WTC11 (cell line): ENCODE data around the gene NHS. TPM values are rescaled to one million over a fixed set of nuclear protein-coding genes. Genes with fewer than 3 reads are reported as not detected.

Experiments used
- ATAC-seq: fragments of 200-7000 bp; cut with Tn5 transposase; 2 replicates; pipeline ENCODE4 v1.10.0; 2021; ENCODE audit warnings: mild to moderate bottlenecking, moderate library complexity
- CTCF ChIA-PET: fragments of 300-600 bp; sonication (Branson Sonifier 250); formaldehyde crosslinking; loops from one replicate; lab custom pipeline; 2021; ENCODE audit warnings: antibody characterized with exemption; lab: Charles Lee
- POLR2A ChIA-PET: fragments of 350-600 bp; sonication (Branson Sonifier 250); formaldehyde crosslinking; loops from one replicate; lab custom pipeline; 2021; ENCODE audit warnings: antibody characterized with exemption; lab: Charles Lee
- DNase-seq: peaks from one replicate; pipeline ENCODE4 v3.0.0; 2021; ENCODE audit warnings: low spot score
- H3K27ac Mint-ChIP-seq: 2 replicates; pipeline ENCODE4 v1.8.0; 2021; ENCODE audit warnings: mixed read lengths
- H3K27me3 Mint-ChIP-seq: 2 replicates; pipeline ENCODE4 v1.8.0; 2021; ENCODE audit warnings: low read depth, mild to moderate bottlenecking, moderate library complexity, mixed read lengths
- H3K36me3 Mint-ChIP-seq: 2 replicates; pipeline ENCODE4 v1.8.0; 2021; ENCODE audit warnings: mixed read lengths
- H3K4me1 Mint-ChIP-seq: 2 replicates; pipeline ENCODE4 v1.8.0; 2022; ENCODE audit warnings: mixed read lengths
- H3K4me3 Mint-ChIP-seq: 2 replicates; pipeline ENCODE4 v1.8.0; 2021; ENCODE audit warnings: mild to moderate bottlenecking, moderate library complexity, mixed read lengths
- H3K9me3 Mint-ChIP-seq: 2 replicates; pipeline ENCODE4 v1.8.0; 2021; ENCODE audit warnings: mixed read lengths
- ELF4 ChIP-seq: sonication (generic); formaldehyde crosslinking; IDR thresholded peaks from 2 replicates; pipeline ENCODE4 v1.8.1; 2022; ENCODE audit warnings: low read depth, mild to moderate bottlenecking, moderate library complexity, missing genetic modification reagents
- IRF2 ChIP-seq: sonication (generic); formaldehyde crosslinking; IDR thresholded peaks from 2 replicates; pipeline ENCODE4 v1.8.0; 2022; ENCODE audit warnings: low read depth, missing genetic modification reagents, borderline replicate concordance
- NFYB ChIP-seq: sonication (generic); formaldehyde crosslinking; conservative IDR thresholded peaks from 2 replicates; pipeline ENCODE4 v1.8.0; 2022; ENCODE audit warnings: low read depth, missing genetic modification reagents
- NR1H2 ChIP-seq: sonication (generic); formaldehyde crosslinking; IDR thresholded peaks from 2 replicates; pipeline ENCODE4 v1.9.0; 2021; ENCODE audit warnings: mild to moderate bottlenecking, moderate library complexity, missing genetic modification reagents
- SMAD3 ChIP-seq: sonication (generic); formaldehyde crosslinking; IDR thresholded peaks from 2 replicates; pipeline ENCODE4 v1.8.0; 2022; ENCODE audit warnings: missing genetic modification reagents, mild to moderate bottlenecking, borderline replicate concordance
- SOX15 ChIP-seq: fragments of 250-450 bp; sonication (Bioruptor Pico); IDR thresholded peaks from 2 replicates; pipeline ENCODE4 v1.9.0; 2021; ENCODE audit warnings: mild to moderate bottlenecking
- TEAD1 ChIP-seq: sonication (generic); formaldehyde crosslinking; IDR thresholded peaks from 2 replicates; pipeline ENCODE4 v1.8.0; 2022; ENCODE audit warnings: mild to moderate bottlenecking, missing genetic modification reagents
- TEAD4 ChIP-seq: sonication (generic); formaldehyde crosslinking; IDR thresholded peaks from 2 replicates; pipeline ENCODE4 v1.8.0; 2022; ENCODE audit warnings: mild to moderate bottlenecking, missing genetic modification reagents
- ZNF138 ChIP-seq: sonication (generic); formaldehyde crosslinking; conservative IDR thresholded peaks from 2 replicates; pipeline ENCODE4 v1.8.1; 2022; ENCODE audit warnings: mild to moderate bottlenecking, moderate library complexity, missing genetic modification reagents
- ZNF423 ChIP-seq: fragments of 250-450 bp; sonication (Bioruptor Pico); IDR thresholded peaks from 2 replicates; pipeline ENCODE4 v2.1.2; 2022; ENCODE audit warnings: mild to moderate bottlenecking, moderate library complexity
- ZNF671 ChIP-seq: fragments of 250-450 bp; sonication (Bioruptor Pico); IDR thresholded peaks from 2 replicates; pipeline ENCODE4 v1.8.0; 2021; ENCODE audit warnings: mild to moderate bottlenecking
- total RNA-seq: library from RNA; stranded (reverse); gene quantifications from 3 replicates; pipeline ENCODE4 v1.2.3, GENCODE V29; 2021
- TF ChIP-seq, protein P1 (sequence below): sonication (generic); formaldehyde crosslinking; IDR thresholded peaks from 2 replicates; pipeline ENCODE4 v1.8.1; 2022; ENCODE audit warnings: mild to moderate bottlenecking, moderate library complexity, missing genetic modification reagents
- TF ChIP-seq, protein P2 (sequence below): sonication (generic); formaldehyde crosslinking; IDR thresholded peaks from 2 replicates; pipeline ENCODE4 v1.8.0; 2023; ENCODE audit warnings: mild to moderate bottlenecking, missing genetic modification reagents
- TF ChIP-seq, protein P3 (sequence below): sonication (generic); formaldehyde crosslinking; IDR thresholded peaks from 2 replicates; pipeline ENCODE4 v1.8.1; 2022; ENCODE audit warnings: missing genetic modification reagents, borderline replicate concordance
- TF ChIP-seq, protein P4 (sequence below): sonication (generic); formaldehyde crosslinking; IDR thresholded peaks from 2 replicates; pipeline ENCODE4 v1.8.0; 2023; ENCODE audit warnings: missing genetic modification reagents
- TF ChIP-seq, protein P5 (sequence below): sonication (generic); formaldehyde crosslinking; IDR thresholded peaks from 2 replicates; pipeline ENCODE4 v1.8.1; 2023; ENCODE audit warnings: mild to moderate bottlenecking, missing genetic modification reagents
- TF ChIP-seq, protein P6 (sequence below): fragments of 250-450 bp; sonication (Bioruptor Pico); IDR thresholded peaks from 2 replicates; pipeline ENCODE4 v2.1.2; 2022; ENCODE audit warnings: mild to moderate bottlenecking, moderate library complexity
- TF ChIP-seq, protein P7 (sequence below): sonication (generic); formaldehyde crosslinking; IDR thresholded peaks from 2 replicates; pipeline ENCODE4 v1.8.0; 2022; ENCODE audit warnings: missing genetic modification reagents

NHS gene
- total RNA-seq, 1 experiment from 2014 or later = 5.8 TPM

DNA sequence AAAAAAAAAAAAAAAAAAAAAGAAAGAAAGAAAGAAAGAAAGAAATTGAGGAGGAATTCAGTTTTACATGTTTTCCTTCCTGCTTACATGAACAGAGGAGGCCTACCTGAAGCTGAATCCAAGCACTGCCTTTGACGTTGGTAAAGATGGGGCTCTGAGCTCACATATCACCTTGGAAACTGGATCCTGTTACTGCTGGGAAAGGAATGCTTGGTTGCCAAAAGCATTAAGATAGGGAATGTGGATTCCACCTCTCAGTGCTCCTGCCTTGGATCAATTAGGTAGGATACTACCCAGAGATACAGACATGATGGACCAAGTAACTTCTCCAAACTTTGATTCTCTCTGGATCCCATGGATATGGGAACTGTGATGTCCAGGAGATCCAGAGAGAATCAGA is 50.6 kb downstream of the NHS start:
- H3K4me1 Mint-ChIP-seq = peaks cover 10% of the 10 kb centered on the region
- no peak overlapping the region for H3K27ac Mint-ChIP-seq
- no peak for ATAC-seq
- POLR2A ChIA-PET = interaction anchor here (0.7 kb wide), 1 partner anchor 159 kb away, joined by 3 read pairs; no protein-coding TSS in a partner anchor
- no peaks in the 10 kb centered on the region; the same call in 1 of the 2 replicates for H3K27me3 Mint-ChIP-seq
- no peaks in the 10 kb centered on the region; the same call in 1 of the 2 replicates for H3K9me3 Mint-ChIP-seq
- TF ChIP-seq NR1H2 (CRISPR knock-in tag) (no peak), IRF2 (CRISPR knock-in tag) (no peak)
- TF ChIP-seq, all 79 proteins: peak for 0
- CTCF ChIA-PET = no interaction called here
- H3K4me3 Mint-ChIP-seq = no peak overlapping the region
- no peaks in the 10 kb centered on the region for H3K36me3 Mint-ChIP-seq
- DNase-seq = no peak

DNA sequence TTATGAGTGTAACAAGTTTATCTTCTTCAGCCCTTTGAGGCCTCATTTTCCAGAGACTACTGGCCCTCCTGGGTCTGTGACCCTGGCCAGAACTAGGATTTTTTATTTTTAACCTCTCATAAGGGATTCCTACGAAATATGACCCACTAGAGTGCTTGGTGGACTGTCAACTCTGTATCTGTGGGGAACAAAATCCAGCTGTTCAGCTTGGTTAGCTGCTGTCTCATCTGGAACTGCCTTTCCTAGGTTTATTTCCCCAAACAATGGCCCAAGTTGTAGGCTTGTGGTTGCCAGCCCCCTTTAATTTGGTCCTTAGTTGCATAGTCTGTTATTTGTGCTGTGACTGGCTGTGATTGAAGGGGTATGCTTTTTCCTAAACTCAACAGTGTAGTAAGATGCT is 56.2 kb downstream of the NHS start:
- H3K27me3 Mint-ChIP-seq = no peaks in the 10 kb centered on the region
- H3K4me1 Mint-ChIP-seq = peaks cover 7% of the 10 kb centered on the region
- ChIA-PET CTCF (no interaction called here), POLR2A (no interaction called here)
- no peaks in the 10 kb centered on the region for H3K36me3 Mint-ChIP-seq
- H3K4me3 Mint-ChIP-seq = no peak overlapping the region
- no peak for DNase-seq
- no peak for ATAC-seq
- no peaks in the 10 kb centered on the region for H3K9me3 Mint-ChIP-seq
- H3K27ac Mint-ChIP-seq = no peak overlapping the region
- TF ChIP-seq, protein P1, sequence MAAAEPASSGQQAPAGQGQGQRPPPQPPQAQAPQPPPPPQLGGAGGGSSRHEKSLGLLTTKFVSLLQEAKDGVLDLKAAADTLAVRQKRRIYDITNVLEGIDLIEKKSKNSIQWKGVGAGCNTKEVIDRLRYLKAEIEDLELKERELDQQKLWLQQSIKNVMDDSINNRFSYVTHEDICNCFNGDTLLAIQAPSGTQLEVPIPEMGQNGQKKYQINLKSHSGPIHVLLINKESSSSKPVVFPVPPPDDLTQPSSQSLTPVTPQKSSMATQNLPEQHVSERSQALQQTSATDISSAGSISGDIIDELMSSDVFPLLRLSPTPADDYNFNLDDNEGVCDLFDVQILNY (CRISPR knock-in tag) = no peak
- TF ChIP-seq, protein P2, sequence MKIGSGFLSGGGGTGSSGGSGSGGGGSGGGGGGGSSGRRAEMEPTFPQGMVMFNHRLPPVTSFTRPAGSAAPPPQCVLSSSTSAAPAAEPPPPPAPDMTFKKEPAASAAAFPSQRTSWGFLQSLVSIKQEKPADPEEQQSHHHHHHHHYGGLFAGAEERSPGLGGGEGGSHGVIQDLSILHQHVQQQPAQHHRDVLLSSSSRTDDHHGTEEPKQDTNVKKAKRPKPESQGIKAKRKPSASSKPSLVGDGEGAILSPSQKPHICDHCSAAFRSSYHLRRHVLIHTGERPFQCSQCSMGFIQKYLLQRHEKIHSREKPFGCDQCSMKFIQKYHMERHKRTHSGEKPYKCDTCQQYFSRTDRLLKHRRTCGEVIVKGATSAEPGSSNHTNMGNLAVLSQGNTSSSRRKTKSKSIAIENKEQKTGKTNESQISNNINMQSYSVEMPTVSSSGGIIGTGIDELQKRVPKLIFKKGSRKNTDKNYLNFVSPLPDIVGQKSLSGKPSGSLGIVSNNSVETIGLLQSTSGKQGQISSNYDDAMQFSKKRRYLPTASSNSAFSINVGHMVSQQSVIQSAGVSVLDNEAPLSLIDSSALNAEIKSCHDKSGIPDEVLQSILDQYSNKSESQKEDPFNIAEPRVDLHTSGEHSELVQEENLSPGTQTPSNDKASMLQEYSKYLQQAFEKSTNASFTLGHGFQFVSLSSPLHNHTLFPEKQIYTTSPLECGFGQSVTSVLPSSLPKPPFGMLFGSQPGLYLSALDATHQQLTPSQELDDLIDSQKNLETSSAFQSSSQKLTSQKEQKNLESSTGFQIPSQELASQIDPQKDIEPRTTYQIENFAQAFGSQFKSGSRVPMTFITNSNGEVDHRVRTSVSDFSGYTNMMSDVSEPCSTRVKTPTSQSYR (CRISPR knock-in tag) = no peak
- TF ChIP-seq, protein P3, sequence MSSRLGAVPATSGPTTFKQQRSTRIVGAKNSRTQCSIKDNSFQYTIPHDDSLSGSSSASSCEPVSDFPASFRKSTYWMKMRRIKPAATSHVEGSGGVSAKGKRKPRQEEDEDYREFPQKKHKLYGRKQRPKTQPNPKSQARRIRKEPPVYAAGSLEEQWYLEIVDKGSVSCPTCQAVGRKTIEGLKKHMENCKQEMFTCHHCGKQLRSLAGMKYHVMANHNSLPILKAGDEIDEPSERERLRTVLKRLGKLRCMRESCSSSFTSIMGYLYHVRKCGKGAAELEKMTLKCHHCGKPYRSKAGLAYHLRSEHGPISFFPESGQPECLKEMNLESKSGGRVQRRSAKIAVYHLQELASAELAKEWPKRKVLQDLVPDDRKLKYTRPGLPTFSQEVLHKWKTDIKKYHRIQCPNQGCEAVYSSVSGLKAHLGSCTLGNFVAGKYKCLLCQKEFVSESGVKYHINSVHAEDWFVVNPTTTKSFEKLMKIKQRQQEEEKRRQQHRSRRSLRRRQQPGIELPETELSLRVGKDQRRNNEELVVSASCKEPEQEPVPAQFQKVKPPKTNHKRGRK (CRISPR knock-in tag) = no peak
- TF ChIP-seq TEAD1 (no peak), ZNF138 (CRISPR knock-in tag) (no peak), ZNF423 (no peak), NFYB (CRISPR knock-in tag) (no peak), TEAD4 (CRISPR knock-in tag) (no peak), SOX15 (CRISPR knock-in tag) (no peak), IRF2 (CRISPR knock-in tag) (no peak), ZNF671 (CRISPR knock-in tag) (no peak), SMAD3 (no peak), ELF4 (CRISPR knock-in tag) (no peak)
- TF ChIP-seq, protein P4, sequence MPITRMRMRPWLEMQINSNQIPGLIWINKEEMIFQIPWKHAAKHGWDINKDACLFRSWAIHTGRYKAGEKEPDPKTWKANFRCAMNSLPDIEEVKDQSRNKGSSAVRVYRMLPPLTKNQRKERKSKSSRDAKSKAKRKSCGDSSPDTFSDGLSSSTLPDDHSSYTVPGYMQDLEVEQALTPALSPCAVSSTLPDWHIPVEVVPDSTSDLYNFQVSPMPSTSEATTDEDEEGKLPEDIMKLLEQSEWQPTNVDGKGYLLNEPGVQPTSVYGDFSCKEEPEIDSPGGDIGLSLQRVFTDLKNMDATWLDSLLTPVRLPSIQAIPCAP (CRISPR knock-in tag) = no peak
- TF ChIP-seq, protein P5, sequence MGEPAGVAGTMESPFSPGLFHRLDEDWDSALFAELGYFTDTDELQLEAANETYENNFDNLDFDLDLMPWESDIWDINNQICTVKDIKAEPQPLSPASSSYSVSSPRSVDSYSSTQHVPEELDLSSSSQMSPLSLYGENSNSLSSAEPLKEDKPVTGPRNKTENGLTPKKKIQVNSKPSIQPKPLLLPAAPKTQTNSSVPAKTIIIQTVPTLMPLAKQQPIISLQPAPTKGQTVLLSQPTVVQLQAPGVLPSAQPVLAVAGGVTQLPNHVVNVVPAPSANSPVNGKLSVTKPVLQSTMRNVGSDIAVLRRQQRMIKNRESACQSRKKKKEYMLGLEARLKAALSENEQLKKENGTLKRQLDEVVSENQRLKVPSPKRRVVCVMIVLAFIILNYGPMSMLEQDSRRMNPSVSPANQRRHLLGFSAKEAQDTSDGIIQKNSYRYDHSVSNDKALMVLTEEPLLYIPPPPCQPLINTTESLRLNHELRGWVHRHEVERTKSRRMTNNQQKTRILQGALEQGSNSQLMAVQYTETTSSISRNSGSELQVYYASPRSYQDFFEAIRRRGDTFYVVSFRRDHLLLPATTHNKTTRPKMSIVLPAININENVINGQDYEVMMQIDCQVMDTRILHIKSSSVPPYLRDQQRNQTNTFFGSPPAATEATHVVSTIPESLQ = no peak
- TF ChIP-seq, protein P6, sequence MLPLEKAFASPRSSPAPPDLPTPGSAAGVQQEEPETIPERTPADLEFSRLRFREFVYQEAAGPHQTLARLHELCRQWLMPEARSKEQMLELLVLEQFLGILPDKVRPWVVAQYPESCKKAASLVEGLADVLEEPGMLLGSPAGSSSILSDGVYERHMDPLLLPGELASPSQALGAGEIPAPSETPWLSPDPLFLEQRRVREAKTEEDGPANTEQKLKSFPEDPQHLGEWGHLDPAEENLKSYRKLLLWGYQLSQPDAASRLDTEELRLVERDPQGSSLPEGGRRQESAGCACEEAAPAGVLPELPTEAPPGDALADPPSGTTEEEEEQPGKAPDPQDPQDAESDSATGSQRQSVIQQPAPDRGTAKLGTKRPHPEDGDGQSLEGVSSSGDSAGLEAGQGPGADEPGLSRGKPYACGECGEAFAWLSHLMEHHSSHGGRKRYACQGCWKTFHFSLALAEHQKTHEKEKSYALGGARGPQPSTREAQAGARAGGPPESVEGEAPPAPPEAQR (CRISPR knock-in tag) = no peak
- TF ChIP-seq, protein P7, sequence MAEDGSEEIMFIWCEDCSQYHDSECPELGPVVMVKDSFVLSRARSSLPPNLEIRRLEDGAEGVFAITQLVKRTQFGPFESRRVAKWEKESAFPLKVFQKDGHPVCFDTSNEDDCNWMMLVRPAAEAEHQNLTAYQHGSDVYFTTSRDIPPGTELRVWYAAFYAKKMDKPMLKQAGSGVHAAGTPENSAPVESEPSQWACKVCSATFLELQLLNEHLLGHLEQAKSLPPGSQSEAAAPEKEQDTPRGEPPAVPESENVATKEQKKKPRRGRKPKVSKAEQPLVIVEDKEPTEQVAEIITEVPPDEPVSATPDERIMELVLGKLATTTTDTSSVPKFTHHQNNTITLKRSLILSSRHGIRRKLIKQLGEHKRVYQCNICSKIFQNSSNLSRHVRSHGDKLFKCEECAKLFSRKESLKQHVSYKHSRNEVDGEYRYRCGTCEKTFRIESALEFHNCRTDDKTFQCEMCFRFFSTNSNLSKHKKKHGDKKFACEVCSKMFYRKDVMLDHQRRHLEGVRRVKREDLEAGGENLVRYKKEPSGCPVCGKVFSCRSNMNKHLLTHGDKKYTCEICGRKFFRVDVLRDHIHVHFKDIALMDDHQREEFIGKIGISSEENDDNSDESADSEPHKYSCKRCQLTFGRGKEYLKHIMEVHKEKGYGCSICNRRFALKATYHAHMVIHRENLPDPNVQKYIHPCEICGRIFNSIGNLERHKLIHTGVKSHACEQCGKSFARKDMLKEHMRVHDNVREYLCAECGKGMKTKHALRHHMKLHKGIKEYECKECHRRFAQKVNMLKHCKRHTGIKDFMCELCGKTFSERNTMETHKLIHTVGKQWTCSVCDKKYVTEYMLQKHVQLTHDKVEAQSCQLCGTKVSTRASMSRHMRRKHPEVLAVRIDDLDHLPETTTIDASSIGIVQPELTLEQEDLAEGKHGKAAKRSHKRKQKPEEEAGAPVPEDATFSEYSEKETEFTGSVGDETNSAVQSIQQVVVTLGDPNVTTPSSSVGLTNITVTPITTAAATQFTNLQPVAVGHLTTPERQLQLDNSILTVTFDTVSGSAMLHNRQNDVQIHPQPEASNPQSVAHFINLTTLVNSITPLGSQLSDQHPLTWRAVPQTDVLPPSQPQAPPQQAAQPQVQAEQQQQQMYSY = no peak
